Measurements from ENCODE around the gene ALK. TPM values are rescaled to one million over a fixed set of nuclear protein-coding genes. Genes with fewer than 3 reads are reported as not detected.
A peak's percentile ranks its signal among the peaks of the same experiment; 100 is the strongest.

The ALK gene
- total RNA-seq, 4 donors from 2014 or later, result 0.19 TPM; not detected in 3

DNA sequence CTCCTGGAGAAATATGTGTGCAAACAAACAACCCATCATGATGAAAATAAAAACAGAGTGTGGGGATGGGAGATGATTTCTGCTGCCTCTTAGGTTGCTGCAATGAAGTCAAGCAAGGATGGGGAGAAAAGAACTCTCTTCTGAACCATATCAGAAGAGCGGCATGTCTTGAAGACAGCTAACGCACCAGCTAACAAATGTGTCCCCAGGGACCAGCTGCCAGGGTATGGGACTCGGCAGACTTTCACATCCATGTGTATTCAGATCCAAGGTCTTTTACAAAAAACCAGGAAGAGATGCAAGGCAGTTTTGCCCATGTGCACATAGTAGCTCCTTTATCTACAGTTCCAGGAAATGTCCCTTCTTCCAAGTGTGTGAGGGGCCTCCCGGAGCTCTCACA is 680.8 kb downstream of the ALK start:
- no peak for DNase-seq
- no peaks in the 10 kb centered on the region for H3K36me3 ChIP-seq
- peaks cover 0 to 19% (median 0%) of the 10 kb centered on the region in 4 donors for H3K27me3 ChIP-seq
- no peaks in the 10 kb centered on the region for H3K4me1 ChIP-seq
- H3K4me3 ChIP-seq, result no peak overlapping the region
- H3K27ac ChIP-seq, result no peak overlapping the region
- intact Hi-C loops (cut with DNase I), result no loop called here
- 67 to 75% methylated on average over 3 of the region's 4 CpGs for WGBS, 2 donors
- H3K9me3 ChIP-seq, result no peaks in the 10 kb centered on the region
- TF ChIP-seq, protein P1, sequence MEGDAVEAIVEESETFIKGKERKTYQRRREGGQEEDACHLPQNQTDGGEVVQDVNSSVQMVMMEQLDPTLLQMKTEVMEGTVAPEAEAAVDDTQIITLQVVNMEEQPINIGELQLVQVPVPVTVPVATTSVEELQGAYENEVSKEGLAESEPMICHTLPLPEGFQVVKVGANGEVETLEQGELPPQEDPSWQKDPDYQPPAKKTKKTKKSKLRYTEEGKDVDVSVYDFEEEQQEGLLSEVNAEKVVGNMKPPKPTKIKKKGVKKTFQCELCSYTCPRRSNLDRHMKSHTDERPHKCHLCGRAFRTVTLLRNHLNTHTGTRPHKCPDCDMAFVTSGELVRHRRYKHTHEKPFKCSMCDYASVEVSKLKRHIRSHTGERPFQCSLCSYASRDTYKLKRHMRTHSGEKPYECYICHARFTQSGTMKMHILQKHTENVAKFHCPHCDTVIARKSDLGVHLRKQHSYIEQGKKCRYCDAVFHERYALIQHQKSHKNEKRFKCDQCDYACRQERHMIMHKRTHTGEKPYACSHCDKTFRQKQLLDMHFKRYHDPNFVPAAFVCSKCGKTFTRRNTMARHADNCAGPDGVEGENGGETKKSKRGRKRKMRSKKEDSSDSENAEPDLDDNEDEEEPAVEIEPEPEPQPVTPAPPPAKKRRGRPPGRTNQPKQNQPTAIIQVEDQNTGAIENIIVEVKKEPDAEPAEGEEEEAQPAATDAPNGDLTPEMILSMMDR (IDR thresholded peaks at IDR 0.05), result no peak
- no peak for TF ChIP-seq POLR2A (IDR thresholded peaks at IDR 0.05)

DNA sequence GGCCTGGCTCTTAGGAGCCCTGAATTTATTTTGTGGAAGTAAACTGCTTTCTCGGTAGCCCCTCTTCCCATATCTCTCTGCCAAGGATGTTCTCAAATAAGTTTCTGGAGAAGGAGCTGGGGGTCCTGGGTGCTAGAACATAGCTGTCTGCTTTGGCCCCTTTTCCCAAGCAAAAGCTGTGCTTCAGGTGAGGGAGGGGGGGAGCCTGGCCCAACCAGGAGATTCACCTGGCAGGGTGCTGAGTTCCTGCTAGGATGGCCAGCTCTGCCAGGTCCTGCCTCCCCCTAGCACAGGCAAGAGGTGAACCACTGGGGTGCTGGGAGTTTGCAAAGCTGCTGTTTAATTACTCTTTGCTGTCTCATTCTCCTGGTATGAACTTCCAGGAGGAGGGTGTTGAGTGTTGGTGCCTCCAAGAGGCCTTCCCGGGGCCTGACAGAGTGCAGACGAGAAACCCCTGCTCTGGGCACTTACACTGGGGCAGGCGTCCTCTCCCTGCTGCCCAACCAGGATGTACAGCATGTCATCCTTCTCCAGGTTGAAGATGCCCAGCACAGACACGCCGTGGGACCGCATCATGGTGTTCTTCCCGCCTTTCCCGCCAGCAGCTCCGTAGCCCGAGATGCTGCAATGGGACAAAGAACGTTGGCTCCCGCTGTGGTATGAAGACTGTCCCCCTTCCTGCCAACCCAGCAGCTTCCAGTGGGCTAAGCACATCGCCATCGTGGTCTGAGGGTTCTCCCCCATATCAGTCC is 682.0 kb downstream of the ALK start:
- intact Hi-C loops (cut with DNase I), result no loop called here
- Histone ChIP-seq H3K4me1 (peaks cover 0 to 3% (median 0%) of the 10 kb centered on the region in 3 donors), H3K27ac (no peak overlapping the region), H3K9me3 (no peaks in the 10 kb centered on the region), H3K27me3 (peaks cover 0 to 19% (median 0%) of the 10 kb centered on the region in 4 donors), H3K4me3 (no peak overlapping the region), H3K36me3 (no peaks in the 10 kb centered on the region)
- no peak for DNase-seq
- TF ChIP-seq, protein P1 (IDR thresholded peaks at IDR 0.05), result no peak
- no peak for TF ChIP-seq POLR2A (IDR thresholded peaks at IDR 0.05)
- whole genome bisulfite sequencing, 2 donors, result 70 to 92% methylated on average over 6 to 9 of the region's 15 CpGs

DNA sequence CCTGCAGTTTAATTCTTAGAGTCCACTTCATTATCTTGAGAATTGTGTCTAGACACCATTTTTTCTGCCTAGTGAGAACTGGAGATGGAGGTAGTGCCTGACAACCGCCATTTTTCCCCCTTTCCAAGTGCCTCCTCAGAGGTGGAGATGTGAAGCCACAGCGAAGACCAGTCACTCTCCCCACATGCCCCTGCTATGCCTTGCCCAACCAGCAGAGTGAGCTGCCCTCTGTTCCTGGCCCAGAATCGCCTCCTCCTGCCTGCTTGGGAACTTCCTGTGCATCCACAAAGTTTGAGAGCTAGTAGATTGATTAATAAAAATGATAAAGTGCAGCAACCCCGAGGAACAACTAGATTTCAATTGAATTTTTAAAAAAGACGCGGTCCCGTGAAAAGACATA is 682.9 kb downstream of the ALK start:
- no peak for DNase-seq
- no peaks in the 10 kb centered on the region for H3K36me3 ChIP-seq
- intact Hi-C loops (cut with DNase I), result no loop called here
- H3K4me3 ChIP-seq, result no peak overlapping the region
- 58 to 75% methylated on average over 6 to 7 of the region's 7 CpGs for WGBS, 2 donors
- H3K9me3 ChIP-seq, result no peaks in the 10 kb centered on the region
- TF ChIP-seq, protein P1 (IDR thresholded peaks at IDR 0.05), result peak in 3 of 6 experiments; percentile 40 to 75 (median 46)
- no peak for TF ChIP-seq POLR2A (IDR thresholded peaks at IDR 0.05)
- no peak overlapping the region for H3K27ac ChIP-seq
- peaks cover 0 to 12% (median 6%) of the 10 kb centered on the region in 3 donors for H3K4me1 ChIP-seq
- H3K27me3 ChIP-seq, result peaks cover 0 to 19% (median 0%) of the 10 kb centered on the region in 4 donors

DNA sequence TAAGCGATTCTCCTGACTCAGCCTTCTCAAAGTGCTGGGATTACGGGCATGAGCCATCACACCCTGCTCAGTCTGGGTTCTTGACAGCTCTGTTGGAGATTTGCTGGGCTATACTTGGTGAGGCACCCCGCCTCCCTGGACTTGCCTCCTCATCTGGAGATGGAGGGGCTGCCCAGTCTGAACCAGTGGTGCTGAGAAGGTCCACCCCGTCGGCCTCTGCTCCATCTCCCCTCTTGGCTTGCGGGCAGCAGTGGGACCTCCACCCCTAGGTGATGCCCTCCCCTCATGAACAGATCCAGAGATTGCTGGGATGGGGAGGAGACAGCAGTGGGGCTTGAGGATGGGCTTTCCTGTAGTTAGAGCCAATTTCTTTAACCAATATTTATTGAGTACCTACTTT is 685.3 kb downstream of the ALK start:
- intact Hi-C loops (cut with DNase I), result no loop called here
- TF ChIP-seq, protein P1 (IDR thresholded peaks at IDR 0.05), result no peak
- TF ChIP-seq POLR2A (IDR thresholded peaks at IDR 0.05), result no peak
- no peaks in the 10 kb centered on the region for H3K9me3 ChIP-seq
- 91 to 93% methylated on average over 4 of the region's 6 CpGs for WGBS, 2 donors
- H3K27me3 ChIP-seq, result peaks cover 0 to 15% (median 0%) of the 10 kb centered on the region in 4 donors
- no peak overlapping the region for H3K27ac ChIP-seq
- no peaks in the 10 kb centered on the region for H3K36me3 ChIP-seq
- no peak for DNase-seq
- peaks cover 0 to 24% (median 6%) of the 10 kb centered on the region in 3 donors for H3K4me1 ChIP-seq
- no peak overlapping the region for H3K4me3 ChIP-seq

DNA sequence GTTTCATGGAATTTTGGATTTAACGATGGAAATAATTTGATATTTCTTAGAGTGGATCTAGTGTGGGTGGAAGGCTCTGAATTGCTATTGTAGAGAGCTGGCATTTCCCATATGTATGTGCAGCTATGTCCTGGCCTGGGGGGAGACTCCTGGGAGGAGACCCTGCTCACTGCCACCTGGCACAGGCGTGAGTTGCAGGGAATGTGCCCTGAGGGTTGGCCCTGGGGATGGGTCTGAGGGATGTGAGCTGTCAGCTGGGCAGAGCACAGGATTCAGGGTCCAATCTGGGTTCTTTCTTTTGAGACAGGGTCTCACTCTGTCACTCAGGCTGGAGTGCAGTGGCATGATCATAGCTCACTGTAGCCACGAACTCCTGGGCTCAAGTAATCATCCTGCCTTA is 686.0 kb downstream of the ALK start:
- H3K36me3 ChIP-seq, result no peaks in the 10 kb centered on the region
- TF ChIP-seq, protein P1 (IDR thresholded peaks at IDR 0.05), result no peak
- TF ChIP-seq POLR2A (IDR thresholded peaks at IDR 0.05), result no peak
- DNase-seq, result no peak
- intact Hi-C loops (cut with DNase I), result no loop called here
- H3K4me1 ChIP-seq, result peaks cover 0 to 24% (median 6%) of the 10 kb centered on the region in 3 donors
- 72 to 75% methylated on average over 2 to 3 of the region's 3 CpGs for WGBS, 2 donors
- H3K27ac ChIP-seq, result no peak overlapping the region
- peaks cover 0 to 15% (median 0%) of the 10 kb centered on the region in 4 donors for H3K27me3 ChIP-seq
- H3K9me3 ChIP-seq, result no peaks in the 10 kb centered on the region
- H3K4me3 ChIP-seq, result no peak overlapping the region
